Iris pigment epithelial cell (primary cell): ENCODE data around the gene RASGRF2.

ENCODE experiments used
- DNase-seq: peaks from one replicate; pipeline ENCODE4 v3.0.0-alpha.2; 2011; ENCODE audit warnings: low read depth

Gene RASGRF2

DNA sequence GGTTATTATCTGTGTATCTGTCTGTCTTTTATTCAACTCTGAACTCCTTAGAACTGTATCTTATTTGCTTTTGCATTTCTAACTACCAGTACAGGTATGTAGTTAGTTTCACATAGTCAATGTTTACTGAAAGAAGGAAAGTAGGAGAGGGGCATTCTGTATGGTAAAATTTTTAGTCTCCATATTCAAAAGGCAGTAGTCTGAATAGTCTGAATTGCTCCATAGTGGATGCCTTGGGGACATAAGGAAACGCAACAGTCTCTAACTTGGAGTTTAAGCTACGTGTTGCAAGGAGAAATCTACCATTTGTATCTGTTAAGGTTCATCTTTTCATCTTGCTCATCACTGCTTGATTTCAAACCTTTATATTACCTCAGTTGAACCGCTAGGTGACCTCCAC is 26.2 kb downstream of the RASGRF2 start:
- no peak for DNase-seq

DNA sequence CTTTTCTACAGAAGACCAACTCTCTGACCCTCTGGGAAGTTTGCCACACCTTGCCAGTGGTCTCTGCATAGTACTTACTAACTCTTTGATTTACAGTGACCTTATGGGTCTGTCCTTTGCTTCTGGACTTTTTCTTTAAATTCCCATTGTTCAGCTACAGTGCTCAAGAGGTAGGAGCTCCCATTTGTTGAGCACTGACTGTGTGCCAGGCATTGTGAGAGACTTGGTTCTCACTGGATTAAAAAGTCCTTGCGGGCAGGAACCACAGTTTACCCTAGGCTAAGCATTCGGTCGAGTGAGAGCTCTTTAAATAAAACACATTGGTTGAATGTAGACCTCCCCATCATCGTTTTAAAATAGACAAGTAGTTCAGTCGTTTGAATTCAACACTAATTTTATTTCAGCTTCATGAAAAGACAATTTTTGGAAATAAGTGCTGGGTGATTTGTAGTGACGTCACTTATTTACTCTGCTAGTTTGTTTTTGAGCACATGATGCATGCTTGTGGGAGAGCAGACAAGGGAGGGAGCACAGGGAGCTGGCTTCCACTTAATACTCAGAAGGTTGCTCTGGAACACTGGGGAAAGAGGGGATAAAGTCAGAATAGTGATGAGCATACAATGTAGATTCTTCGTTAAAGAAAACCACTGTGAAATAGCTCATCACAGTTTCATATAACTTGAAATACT is 27.1 kb downstream of the RASGRF2 start:
- DNase-seq, result no peak

DNA sequence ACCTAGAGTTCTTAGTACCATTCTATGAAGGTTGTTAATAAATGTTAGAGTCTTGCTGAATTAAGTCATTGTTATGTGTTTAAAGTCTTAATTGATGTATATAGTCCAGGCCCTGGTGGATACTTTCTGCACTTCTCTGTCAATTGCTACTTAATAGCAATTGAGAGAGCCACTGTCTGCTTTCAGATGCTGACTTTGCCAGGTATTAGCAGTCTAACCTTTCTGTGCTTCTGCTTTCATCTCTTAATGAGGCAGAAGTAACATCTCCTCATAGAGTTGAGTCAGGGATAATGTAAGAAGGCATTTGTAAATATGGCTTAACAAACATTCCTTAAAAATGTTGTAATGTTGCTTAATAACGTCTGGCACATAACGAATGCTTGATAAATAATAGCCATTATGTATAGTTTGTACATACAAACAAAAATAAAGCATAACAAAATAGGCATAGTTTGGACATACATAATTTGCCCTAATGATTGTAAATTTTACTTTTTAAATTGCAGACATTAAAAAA is 28.3 kb downstream of the RASGRF2 start:
- DNase-seq, result no peak

DNA sequence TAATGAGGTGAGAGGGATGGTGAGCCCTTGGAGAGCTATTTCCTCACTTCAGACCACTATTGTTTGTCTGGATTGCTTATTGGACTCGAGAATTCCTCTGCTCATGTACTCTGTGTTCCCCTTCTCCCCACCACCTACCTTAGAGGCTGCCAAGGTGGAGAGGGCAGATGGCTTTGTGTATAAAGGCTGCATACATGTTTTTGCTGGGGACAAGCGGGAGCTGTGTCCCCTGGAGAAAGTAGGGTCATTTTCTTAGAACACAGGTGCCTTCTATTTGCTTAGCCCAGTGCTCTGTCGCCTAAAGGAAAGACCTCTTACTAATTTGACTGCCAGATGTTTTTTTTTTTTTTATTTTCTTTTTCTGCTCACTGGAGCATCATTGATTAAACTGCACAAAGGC is 29.7 kb downstream of the RASGRF2 start:
- no peak for DNase-seq

DNA sequence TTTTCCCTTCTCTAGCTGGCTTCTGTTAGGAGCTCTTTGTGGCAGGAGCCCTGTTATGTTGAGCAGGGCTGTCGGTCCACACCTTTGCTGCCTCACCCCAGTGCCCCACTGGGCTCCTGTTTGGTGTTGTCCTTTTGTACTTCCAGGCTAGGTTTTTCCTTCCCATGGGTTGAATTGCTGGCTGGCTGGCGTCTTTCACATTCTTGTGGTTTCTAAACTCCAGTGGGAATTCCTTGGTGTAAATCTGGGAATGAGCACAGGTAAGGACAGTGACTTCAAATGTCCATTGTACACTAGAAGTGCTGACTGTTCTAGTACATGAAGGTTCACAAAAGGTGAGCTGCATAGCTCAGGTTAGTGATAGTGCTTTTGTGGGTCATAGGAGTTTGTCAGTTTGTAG is 30.4 kb downstream of the RASGRF2 start:
- no peak for DNase-seq

DNA sequence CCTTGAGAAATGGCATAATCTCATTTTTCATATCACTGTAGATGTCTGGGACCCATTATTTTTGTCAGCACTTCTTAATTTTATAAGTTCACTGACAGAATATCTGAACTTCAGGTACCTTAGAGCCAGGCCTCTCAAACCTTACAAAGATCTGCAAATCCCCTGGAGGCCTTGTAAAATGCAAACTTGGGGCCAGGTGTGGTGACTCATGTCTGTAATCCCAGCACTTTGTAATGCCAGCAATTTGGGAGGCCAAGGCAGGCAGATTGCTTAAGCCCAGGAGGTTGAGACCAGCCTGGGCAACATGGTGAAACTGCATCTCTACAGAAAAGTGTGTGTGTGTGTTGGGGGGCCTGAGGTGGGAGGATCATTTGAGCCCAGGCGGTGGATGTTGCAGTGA is 30.8 kb downstream of the RASGRF2 start:
- peak; percentile 44 for DNase-seq

DNA sequence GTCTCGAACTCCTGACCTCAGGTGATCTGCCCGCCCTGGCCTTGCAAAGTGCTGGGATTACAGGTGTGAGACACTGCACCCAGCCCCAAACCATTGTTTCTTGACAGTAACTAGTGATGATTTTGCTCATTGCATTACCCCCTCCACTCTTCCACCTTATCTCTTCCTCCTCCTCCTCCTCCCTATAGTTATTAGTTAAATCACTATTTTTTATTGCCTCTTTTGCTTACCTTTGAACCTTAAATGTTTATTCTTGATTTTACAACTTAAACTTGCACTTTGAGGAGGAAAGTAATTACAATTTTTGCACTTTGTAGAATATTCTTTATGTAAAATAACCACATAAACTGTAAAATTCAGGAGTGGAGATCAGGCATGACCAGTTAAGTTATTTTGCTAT is 35.7 kb downstream of the RASGRF2 start:
- no peak for DNase-seq

DNA sequence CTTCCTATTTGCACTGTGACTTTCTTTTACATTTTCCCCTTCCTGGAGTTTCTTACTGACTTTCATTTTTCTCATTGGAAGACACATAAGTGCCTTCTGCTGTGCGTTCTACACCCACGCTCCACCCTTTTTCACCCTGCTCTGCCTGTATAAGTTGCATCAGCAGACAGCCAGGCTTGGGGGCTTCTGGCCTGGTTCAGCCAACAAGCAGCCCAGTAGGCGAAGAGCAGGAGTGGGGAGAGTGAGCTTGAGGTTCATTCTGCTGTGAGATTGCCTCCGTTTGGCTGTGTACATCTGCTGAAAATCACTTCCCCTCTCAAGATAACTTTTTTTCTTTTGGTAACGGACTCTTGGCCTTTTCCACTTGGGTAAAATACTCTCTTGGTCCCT is 38.4 kb downstream of the RASGRF2 start:
- no peak for DNase-seq

DNA sequence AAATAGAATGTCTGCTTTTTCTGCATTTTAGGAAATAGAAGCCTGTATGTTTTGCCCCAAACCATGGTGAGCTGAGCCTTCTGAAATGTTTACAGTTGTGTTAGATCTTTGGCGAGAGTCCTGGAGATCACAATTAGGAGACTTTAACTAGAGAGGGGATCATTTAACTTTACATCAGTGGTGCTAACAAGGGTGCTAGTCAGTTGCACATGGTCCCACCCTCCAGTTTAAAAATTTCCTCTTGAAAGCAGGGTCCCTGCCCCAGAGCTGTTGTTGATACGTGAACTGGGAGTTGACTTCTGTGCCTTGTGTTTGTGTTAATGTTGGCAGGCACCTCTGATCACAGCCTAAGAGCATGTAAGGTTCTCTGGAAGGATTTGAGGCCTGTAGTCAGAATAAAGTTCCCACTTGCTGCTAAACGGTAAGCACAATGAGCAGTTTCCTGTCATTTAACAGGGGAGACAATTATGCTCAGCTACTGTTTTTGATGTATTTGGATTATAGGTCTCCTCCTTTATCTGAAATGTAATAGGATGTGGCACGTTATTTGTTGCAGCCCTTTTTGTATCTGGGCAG is 43.7 kb downstream of the RASGRF2 start:
- no peak for DNase-seq

DNA sequence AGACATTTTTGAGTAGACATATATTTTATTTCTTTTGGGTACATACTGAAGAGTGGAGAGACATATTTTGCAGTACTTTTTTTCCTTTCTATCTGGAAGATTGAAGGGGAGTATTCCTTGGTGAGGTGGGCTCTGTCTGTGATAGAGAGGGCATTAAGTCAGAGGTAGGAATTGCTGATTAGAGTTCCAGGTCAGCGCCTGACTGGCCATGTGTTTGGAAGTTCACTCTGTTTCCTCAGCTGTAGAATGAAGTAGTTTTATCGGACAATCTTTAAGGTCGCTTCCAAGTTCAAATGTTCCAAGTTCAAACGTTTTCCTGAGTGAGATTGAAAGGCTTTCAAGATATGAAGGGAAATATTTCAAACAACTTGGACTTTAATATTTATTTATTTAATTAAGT is 45.5 kb downstream of the RASGRF2 start:
- no peak for DNase-seq

DNA sequence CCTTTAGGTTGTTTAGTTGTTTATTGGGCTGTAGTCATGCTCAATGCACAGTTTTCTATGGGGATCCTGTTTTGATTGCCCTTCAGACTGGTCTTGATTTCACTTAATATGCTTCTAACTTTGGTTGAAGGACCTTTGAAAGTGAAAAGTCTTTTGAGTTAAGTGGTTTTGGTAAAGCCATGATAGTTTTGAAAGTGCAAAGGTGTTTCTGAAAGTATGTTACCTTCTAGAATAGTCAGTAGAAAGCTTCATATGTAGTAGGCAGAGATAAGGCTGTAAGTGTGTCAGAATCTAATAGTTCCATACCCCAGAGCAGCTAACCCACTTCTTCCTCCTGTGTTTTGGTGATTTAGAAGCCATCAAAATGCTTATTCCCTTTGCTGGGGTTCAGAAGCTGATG is 46.1 kb downstream of the RASGRF2 start:
- no peak for DNase-seq

DNA sequence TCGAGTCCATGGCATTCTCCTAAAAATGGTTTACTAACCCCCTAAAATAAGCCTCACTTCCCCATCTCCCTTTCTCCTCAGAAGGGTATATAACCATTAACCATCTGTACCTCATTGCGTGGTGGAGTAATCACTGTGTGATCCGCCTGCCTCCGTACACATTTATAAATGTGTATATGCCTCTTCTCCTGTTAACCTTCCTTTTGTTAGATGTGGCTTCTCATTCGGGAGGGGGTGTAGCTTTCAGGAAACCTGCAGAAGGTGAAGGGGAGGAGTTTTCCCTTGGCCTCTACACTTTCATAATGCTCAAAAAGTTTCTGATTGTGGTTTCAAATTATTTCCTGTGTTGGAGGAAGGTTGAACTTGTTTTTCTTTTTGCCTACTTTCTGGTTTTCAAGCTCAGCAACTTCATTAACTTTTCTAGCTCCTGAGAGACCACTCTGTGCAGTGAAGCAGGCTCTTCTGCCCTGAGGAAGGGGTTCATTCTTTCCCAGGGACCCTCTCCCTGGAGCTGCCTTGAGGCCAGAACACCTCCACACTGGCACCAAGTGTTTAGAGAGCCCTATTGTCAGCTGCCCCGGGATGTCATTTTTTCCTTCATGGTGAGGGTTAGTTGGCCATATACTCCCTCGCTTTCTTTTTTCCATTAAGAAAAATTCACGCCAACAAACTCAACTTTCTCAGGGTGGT is 46.9 kb downstream of the RASGRF2 start:
- no peak for DNase-seq

DNA sequence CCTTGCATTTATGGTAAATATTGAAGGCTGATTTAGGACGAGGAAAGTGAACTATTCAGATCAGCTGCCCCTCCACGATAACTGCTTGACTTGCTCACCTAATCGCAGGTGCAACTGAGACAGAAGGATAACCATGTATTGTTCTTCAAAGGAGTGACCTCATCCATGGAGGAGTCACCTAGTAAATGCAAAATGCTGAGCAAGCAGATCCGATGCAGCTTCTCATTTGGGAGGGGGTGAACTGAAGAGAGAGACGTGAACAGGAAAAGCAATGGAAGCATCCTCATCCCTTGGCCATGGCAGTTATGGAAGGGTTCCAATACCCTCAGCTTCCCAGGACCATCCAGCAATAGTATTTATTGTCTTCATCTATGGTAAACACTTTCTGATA is 47.5 kb downstream of the RASGRF2 start:
- DNase-seq, result no peak

DNA sequence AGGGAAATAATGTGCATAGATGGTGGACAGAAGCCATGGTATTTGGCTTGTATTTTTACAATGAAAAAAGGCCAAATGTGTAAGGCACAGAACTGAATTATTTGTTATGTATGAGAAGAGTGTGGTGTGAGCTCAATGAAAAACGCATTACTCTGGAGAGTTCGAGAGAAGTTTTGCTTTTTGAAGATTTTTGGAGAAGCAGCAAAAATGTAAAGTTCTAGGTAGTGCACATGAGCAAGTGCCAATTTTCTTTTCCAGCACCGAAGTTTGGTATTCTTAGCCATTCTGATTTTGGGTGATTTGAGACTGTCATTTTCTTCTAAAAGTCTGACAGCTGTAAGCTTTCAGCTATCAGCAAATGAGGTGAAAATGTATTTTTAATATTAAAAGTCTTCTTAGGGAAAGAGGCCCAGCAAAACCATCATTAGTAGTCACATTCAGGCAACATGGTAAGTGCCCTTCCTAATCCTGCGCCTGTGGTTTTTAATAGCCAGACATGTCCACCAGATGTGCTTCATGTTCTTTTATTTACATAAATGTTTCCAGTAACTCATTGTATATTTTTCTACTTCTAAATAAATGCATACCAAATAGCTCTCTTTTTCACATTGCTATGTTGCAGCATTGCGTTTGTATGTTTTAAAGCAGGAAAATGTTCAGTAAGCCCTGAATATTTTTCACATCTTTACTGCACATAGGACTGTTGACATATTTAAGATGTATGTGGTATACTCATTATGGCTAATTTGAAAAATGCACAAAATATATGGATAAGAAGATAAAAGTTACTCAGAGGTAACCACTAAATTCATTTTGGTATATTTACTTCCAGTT is 50.4 kb downstream of the RASGRF2 start:
- DNase-seq, result no peak

DNA sequence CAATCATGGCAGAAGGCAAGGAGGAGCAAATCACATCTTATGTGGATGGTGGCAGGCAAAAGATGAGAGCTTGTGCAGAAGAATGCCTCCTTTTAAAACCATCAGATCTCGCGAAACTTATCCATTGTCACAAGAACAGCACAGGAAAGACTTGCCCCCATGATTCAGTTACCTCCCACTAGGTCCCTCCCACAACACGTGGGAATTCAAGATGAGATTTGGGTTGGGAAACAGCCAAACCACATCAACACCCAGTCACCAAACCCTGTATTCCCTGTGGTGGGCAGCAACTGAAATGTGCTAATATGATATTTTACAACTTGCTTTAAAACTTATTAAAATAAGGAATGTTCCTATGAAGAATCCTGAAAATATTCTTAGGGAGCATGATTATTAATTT is 54.2 kb downstream of the RASGRF2 start:
- DNase-seq, result no peak

DNA sequence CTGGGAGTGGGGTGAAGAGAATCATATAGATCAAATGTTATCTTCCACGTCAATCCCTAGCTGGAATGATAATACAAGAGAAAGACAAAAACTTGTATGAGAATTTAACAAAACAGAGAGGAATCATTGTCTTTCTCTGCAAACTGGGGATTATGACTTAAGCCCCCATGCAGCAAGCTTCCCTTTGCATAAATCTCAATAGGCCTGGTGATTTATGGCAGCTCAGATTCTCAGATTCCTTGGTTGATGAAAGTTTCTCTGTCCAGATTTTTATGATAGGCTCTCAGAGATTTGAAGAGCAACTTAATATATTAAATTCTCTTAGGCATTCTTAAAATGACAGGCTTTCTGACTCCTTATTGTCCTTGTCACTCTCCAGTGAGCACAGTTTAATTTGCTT is 56.0 kb downstream of the RASGRF2 start:
- DNase-seq, result no peak

DNA sequence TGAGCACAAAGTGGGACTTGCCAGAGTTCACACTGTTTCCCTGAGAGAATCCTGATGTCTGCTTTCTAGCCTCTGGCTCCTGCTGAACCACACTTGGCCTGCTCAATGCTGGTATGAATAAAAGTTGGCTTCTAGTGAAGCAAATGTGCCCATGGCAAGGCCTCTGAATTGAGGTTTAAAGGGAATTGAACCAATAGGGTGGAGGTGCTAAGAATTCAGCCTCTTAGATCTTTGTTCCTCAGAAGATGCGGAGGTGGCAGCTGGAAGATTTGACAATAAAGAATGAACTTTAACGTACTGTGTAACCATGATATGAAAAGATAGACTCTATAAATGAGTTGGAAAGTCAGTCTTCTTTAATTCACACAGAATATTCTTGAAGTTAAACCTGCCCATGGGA is 57.2 kb downstream of the RASGRF2 start:
- no peak for DNase-seq

DNA sequence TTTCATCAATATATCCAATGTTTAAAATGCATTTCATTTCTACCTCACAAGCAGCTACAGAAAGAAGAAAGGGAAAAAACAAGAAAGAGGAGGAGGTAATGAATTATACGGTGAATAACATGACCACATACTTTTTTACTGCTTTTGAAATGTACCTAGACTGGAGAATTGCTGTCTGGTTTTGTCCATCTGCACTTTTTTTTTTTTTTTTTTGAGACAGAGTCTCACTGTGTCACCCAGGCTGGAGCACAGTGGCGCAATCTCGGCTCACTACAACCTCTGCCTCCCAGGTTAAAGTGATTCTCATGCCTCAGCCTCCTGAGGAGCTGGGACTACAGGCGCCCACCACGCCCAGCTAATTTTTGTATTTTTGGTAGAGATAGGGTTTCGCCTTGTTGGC is 58.4 kb downstream of the RASGRF2 start:
- peak; percentile 55 for DNase-seq

DNA sequence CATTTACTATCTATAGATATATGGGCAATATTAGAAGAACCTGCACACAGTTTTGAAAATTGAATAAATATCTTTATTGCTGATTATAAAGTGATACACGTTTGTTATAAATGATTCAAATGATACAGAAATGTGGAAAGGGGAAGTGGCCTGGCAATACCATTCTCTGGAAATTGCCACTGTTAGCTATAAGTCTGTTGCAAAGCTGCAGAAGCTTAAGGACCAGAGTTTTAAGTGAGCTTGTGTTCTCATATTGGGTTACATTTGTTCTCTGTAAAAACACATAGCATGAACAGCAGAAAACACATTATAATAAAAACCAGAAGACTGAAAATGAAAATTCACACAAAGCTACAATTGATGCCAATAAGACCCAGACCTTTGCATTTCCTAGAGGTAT is 59.6 kb downstream of the RASGRF2 start:
- DNase-seq, result no peak

DNA sequence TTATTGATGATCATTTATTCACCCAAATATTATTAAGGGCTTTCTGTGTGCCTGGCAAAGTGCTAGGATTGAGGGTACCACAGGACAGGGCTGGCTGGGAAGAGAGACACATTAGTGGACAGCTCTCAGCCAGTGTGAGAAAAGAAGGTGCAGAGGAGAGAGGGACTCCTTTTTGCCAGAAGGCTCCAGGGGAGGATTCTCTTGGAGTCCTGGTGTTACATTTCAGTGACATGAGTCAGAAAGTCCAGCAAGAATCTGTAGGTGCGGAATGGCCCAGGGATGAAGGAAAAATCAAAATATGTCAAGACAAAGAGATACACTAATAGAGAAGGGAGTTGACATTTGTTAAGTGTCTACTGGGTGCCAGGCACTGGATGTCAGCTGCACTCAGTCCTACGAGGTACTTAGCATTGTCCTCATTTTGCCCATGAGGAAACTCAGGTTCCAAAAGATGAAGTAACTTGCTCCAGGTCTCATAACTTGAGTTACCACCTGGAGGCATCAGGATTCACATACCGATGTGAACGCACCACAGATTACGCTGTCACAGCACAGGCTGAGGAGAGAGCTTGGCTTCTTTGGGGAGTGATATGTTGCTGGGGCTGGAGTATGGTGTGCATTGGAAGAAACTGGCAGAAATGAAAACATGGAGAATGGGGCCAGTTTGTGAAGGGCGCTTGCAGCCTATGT is 60.5 kb downstream of the RASGRF2 start:
- DNase-seq, result peak; percentile 39

DNA sequence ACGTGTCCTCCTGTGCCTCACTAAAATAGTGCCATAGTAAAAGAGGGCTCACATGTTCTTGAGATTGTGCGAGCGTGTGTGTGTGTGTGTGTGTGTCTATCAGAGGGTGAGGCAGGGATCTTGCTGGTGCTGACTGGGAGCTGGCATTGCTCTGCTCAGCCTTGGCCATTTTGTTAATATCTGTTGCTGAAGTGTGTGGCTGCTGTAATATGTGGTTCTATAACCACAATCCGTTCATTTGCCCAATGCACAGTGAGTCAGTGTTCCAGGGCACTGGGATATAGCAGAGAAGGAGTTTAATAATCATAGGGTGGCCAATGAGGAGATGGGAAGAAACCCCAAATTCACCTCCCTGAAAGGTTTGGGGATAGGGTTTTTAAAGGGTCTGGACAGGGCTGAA is 61.3 kb downstream of the RASGRF2 start:
- peak; percentile 37 for DNase-seq
